ENCODE measurements around the gene MARCHF4. TPM values are rescaled to one million over a fixed set of nuclear protein-coding genes. Genes with fewer than 3 reads are reported as not detected.

MARCHF4 gene
- total RNA-seq, 1 experiment from 2014 or later: 1.3 TPM

DNA sequence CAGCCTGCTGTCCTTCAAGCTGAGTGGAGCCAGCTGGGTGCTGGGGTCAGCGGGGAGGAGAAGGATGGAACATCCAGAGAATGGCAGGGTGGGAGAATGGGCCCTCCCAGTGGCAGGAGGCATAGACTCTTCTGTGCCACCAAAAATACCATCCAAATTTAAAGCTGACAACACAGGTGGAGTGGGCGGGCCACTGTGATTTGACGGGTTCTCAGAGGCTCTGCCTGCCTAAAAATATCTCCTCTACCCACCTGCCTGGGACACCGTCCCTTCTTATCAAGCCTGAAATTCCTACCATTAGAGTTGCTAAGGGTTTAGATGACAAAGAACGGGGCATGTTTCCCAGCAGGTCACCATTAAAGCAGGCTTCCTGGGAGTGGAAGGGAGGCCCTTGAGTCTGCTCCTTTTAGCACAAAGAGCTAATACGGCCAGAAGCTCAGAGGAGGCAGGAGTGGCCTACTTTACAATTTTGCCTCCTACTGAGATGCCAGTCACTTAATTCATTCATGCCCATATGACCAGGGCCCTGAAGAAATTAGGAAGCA, 19.8 kb upstream of the MARCHF4 start:
- no peaks in the 10 kb centered on the region for H3K36me3 ChIP-seq (ENCODE audit: control insufficient read depth, insufficient read depth, low read length)
- H3K27me3 ChIP-seq (ENCODE audit: control insufficient read depth, insufficient read depth, low read length): no peaks in the 10 kb centered on the region
- no peak overlapping the region for H3K27ac ChIP-seq (ENCODE audit: low read length)
- in situ Hi-C loops (cut with HindIII; ENCODE audit: low pct_unique_long_range_greater_than_20kb, low sequenced_read_pairs) (no loop called here), intact Hi-C loops (cut with micrococcal nuclease; ENCODE audit: unreplicated experiment) (no loop called here)
- no peak for ATAC-seq
- POLR2A ChIA-PET: interaction anchor here (0.6 kb wide), 1 partner anchor 164 kb away, joined by 5 read pairs; no protein-coding TSS in a partner anchor
- no peak for DNase-seq (ENCODE audit: low read depth, low spot score)
- no peak overlapping the region for H3K4me3 ChIP-seq (ENCODE audit: low read depth in 2 of 2, low read length in 2 of 2)
- no peaks in the 10 kb centered on the region for H3K9me3 ChIP-seq (ENCODE audit: control insufficient read depth, insufficient read depth, low read depth, low read length)
- TF ChIP-seq SIN3A (IDR thresholded peaks at IDR 0.05; ENCODE audit: borderline replicate concordance, insufficient read depth, low read depth, low read length): no peak
- no peak for TF ChIP-seq TCF7L2 (IDR thresholded peaks at IDR 0.05; ENCODE audit: low read depth, low read length)
- TF ChIP-seq POLR2AphosphoS5 (IDR thresholded peaks at IDR 0.05; ENCODE audit: low read depth, low read length): no peak
- TF ChIP-seq, protein P1, sequence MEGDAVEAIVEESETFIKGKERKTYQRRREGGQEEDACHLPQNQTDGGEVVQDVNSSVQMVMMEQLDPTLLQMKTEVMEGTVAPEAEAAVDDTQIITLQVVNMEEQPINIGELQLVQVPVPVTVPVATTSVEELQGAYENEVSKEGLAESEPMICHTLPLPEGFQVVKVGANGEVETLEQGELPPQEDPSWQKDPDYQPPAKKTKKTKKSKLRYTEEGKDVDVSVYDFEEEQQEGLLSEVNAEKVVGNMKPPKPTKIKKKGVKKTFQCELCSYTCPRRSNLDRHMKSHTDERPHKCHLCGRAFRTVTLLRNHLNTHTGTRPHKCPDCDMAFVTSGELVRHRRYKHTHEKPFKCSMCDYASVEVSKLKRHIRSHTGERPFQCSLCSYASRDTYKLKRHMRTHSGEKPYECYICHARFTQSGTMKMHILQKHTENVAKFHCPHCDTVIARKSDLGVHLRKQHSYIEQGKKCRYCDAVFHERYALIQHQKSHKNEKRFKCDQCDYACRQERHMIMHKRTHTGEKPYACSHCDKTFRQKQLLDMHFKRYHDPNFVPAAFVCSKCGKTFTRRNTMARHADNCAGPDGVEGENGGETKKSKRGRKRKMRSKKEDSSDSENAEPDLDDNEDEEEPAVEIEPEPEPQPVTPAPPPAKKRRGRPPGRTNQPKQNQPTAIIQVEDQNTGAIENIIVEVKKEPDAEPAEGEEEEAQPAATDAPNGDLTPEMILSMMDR (IDR thresholded peaks at IDR 0.05): no peak
- TF ChIP-seq REST (IDR thresholded peaks at IDR 0.05; ENCODE audit: insufficient read depth in 1 of 2, low read depth in 2 of 2, low read length in 1 of 2): no peak
- CTCF ChIA-PET: no interaction called here
- H3K4me1 ChIP-seq (ENCODE audit: control insufficient read depth, insufficient read depth, low read length): no peaks in the 10 kb centered on the region
- BruUV-seq (replicated peaks): no TSS peak

DNA sequence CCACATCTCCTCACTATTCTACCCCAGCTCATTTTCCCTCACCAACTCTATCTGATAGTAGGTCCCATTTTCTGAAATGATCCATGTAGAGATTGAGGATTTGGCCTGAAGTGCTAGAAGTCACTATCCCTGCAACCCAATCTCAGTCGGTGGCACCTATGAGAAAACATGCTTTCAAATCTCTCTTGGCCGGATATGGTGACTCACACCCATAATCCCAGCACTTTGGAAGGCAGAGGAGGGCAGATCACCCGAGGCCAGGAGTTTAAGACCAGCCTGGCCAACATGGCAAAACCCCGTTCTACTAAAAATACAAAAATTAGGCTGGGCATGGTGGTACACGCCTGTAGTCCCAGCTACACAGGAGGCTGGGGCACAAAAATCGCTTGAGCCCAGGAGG, 19.1 kb upstream of the MARCHF4 start:
- in situ Hi-C loops (cut with HindIII; ENCODE audit: low pct_unique_long_range_greater_than_20kb, low sequenced_read_pairs): no loop called here
- H3K4me1 ChIP-seq (ENCODE audit: control insufficient read depth, insufficient read depth, low read length): no peaks in the 10 kb centered on the region
- H3K36me3 ChIP-seq (ENCODE audit: control insufficient read depth, insufficient read depth, low read length): no peaks in the 10 kb centered on the region
- DNase-seq (ENCODE audit: low read depth, low spot score): no peak
- H3K27ac ChIP-seq (ENCODE audit: low read length): no peak overlapping the region
- ChIA-PET CTCF (no interaction called here), POLR2A (interaction anchor here (0.6 kb wide), 1 partner anchor 163 kb away, joined by 5 read pairs; no protein-coding TSS in a partner anchor)
- no peaks in the 10 kb centered on the region for H3K27me3 ChIP-seq (ENCODE audit: control insufficient read depth, insufficient read depth, low read length)
- ATAC-seq: no peak
- no peak overlapping the region for H3K4me3 ChIP-seq (ENCODE audit: low read depth in 2 of 2, low read length in 2 of 2)
- TF ChIP-seq TCF7L2 (IDR thresholded peaks at IDR 0.05; ENCODE audit: low read depth, low read length): no peak
- TF ChIP-seq POLR2AphosphoS5 (IDR thresholded peaks at IDR 0.05; ENCODE audit: low read depth, low read length): no peak
- no peak for TF ChIP-seq SIN3A (IDR thresholded peaks at IDR 0.05; ENCODE audit: borderline replicate concordance, insufficient read depth, low read depth, low read length)
- TF ChIP-seq, protein P1 (IDR thresholded peaks at IDR 0.05): no peak
- TF ChIP-seq REST (IDR thresholded peaks at IDR 0.05; ENCODE audit: insufficient read depth in 1 of 2, low read depth in 2 of 2, low read length in 1 of 2): no peak
- H3K9me3 ChIP-seq (ENCODE audit: control insufficient read depth, insufficient read depth, low read depth, low read length): no peaks in the 10 kb centered on the region
- BruUV-seq (replicated peaks): no TSS peak
- intact Hi-C loops (cut with micrococcal nuclease; ENCODE audit: unreplicated experiment): no loop called here
